ENCODE measurements around the gene ARID5B. TPM values are rescaled to one million over a fixed set of nuclear protein-coding genes. Genes with fewer than 3 reads are reported as not detected.
A peak's percentile ranks its signal among the peaks of the same experiment; 100 is the strongest.

Gene ARID5B
- total and polyA plus RNA-seq, 2 donors (not counting 3 experiments of a cell fraction or from before 2014, with no cell fraction given): 5.6 to 8.9 TPM

GRCh38 chr10:62050893-62051433 is 149.5 kb downstream of the ARID5B start:
- DNase-seq (ENCODE audit: low read depth, low spot score): peak; percentile 88
- Histone ChIP-seq H3K4me2 (ENCODE audit: insufficient read depth, low read length) (peak overlapping the region; percentile 83), H3K9ac (replicated peaks; ENCODE audit: extremely low read depth, insufficient read depth, low read length) (peak overlapping the region; percentile 64), H3K4me3 (replicated peaks in 1 of 3; ENCODE audit: insufficient read depth in 1 of 3, low read depth in 1 of 3, low read length in 3 of 3) (peak overlapping the region in 2 of 3 experiments; percentile 36 to 60), H4K20me1 (replicated peaks; ENCODE audit: control insufficient read depth, extremely low read depth, insufficient read depth, low read length) (no peaks in the 10 kb centered on the region), H3K79me2 (ENCODE audit: control insufficient read depth, insufficient read depth, low read length) (no peaks in the 10 kb centered on the region), H3K36me3 (ENCODE audit: control insufficient read depth in 2 of 2, extremely low read depth in 1 of 2, insufficient read depth in 2 of 2, low read length in 2 of 2) (peaks cover 4 to 10% of the 10 kb centered on the region in 2 experiments), H2AFZ (ENCODE audit: low read depth, low read length) (peak overlapping the region; percentile 15), H3K27ac (ENCODE audit: insufficient read depth, low read depth, low read length) (peak overlapping the region; percentile 63), H3K9me3 (replicated peaks; ENCODE audit: control insufficient read depth, insufficient read depth, low read length) (no peaks in the 10 kb centered on the region), H3K27me3 (ENCODE audit: control insufficient read depth in 2 of 2, insufficient read depth in 2 of 2, low read length in 2 of 2) (no peaks in the 10 kb centered on the region), H3K4me1 (ENCODE audit: control insufficient read depth, extremely low read depth, insufficient read depth, low read length) (peaks cover 46% of the 10 kb centered on the region), H3K9me1 (replicated peaks; ENCODE audit: control insufficient read depth, extremely low read depth, insufficient read depth, low read length) (no peaks in the 10 kb centered on the region)
- intact Hi-C loops (cut with micrococcal nuclease): no loop called here
- ChIA-PET CTCF (interaction anchor here (1.1 to 3.4 kb wide), 9 partner anchors 9 to 214 kb away, joined by 3 to 44 read pairs (median 6); no protein-coding TSS in a partner anchor), POLR2A (no interaction called here)
- TF ChIP-seq JUN (IDR thresholded peaks at IDR 0.05; ENCODE audit: borderline replicate concordance, insufficient read depth, insufficient read length, low read depth): peak; percentile 76
- no peak for TF ChIP-seq CTCF (IDR thresholded peaks at IDR 0.05; ENCODE audit: extremely low read depth in 1 of 2, insufficient read depth in 1 of 2, low read depth in 1 of 2, low read length in 2 of 2)
- TF ChIP-seq FOS (IDR thresholded peaks at IDR 0.05; ENCODE audit: borderline replicate concordance, insufficient read depth, low read length): peak; percentile 53
- peak; percentile 40 for FAIRE-seq
- dilution Hi-C loops (cut with MboI; ENCODE audit: extremely low pct_ligation_motif_present, low sequenced_read_pairs): no loop called here
- no TSS peak for BruUV-seq (replicated peaks)

GRCh38 chr10:62052276-62052675 is 150.8 kb downstream of the ARID5B start:
- Histone ChIP-seq H3K36me3 (ENCODE audit: control insufficient read depth in 2 of 2, extremely low read depth in 1 of 2, insufficient read depth in 2 of 2, low read length in 2 of 2) (peaks cover 4 to 10% of the 10 kb centered on the region in 2 experiments), H3K9ac (replicated peaks; ENCODE audit: extremely low read depth, insufficient read depth, low read length) (no peak overlapping the region), H3K9me1 (replicated peaks; ENCODE audit: control insufficient read depth, extremely low read depth, insufficient read depth, low read length) (no peaks in the 10 kb centered on the region), H3K9me3 (replicated peaks; ENCODE audit: control insufficient read depth, insufficient read depth, low read length) (no peaks in the 10 kb centered on the region), H3K27ac (ENCODE audit: insufficient read depth, low read depth, low read length) (no peak overlapping the region), H3K4me2 (ENCODE audit: insufficient read depth, low read length) (no peak overlapping the region), H4K20me1 (replicated peaks; ENCODE audit: control insufficient read depth, extremely low read depth, insufficient read depth, low read length) (no peaks in the 10 kb centered on the region), H3K27me3 (ENCODE audit: control insufficient read depth in 2 of 2, insufficient read depth in 2 of 2, low read length in 2 of 2) (no peaks in the 10 kb centered on the region), H3K4me3 (replicated peaks in 1 of 3; ENCODE audit: insufficient read depth in 1 of 3, low read depth in 1 of 3, low read length in 3 of 3) (no peak overlapping the region), H3K4me1 (ENCODE audit: control insufficient read depth, extremely low read depth, insufficient read depth, low read length) (peaks cover 33% of the 10 kb centered on the region), H3K79me2 (ENCODE audit: control insufficient read depth, insufficient read depth, low read length) (no peaks in the 10 kb centered on the region), H2AFZ (ENCODE audit: low read depth, low read length) (no peak overlapping the region)
- FAIRE-seq (no peak), DNase-seq (ENCODE audit: low read depth, low spot score) (no peak)
- dilution Hi-C loops (cut with MboI; ENCODE audit: extremely low pct_ligation_motif_present, low sequenced_read_pairs): no loop called here
- CTCF ChIA-PET: interaction anchor here (3.1 kb wide), 1 partner anchor 11 kb away, joined by 9 read pairs; no protein-coding TSS in a partner anchor
- intact Hi-C loops (cut with micrococcal nuclease): no loop called here
- BruUV-seq (replicated peaks): no TSS peak
- POLR2A ChIA-PET: no interaction called here
- TF ChIP-seq GATA2 (IDR thresholded peaks at IDR 0.05; ENCODE audit: insufficient read depth, insufficient read length, low read depth, low read length): no peak
- no peak for TF ChIP-seq EZH2 (IDR thresholded peaks at IDR 0.05; ENCODE audit: borderline replicate concordance, low read depth, low read length, severe bottlenecking)
- TF ChIP-seq JUN (IDR thresholded peaks at IDR 0.05; ENCODE audit: borderline replicate concordance, insufficient read depth, insufficient read length, low read depth): no peak
- no peak for TF ChIP-seq POLR2AphosphoS5 (IDR thresholded peaks at IDR 0.05; ENCODE audit: insufficient read depth, low read depth, low read length)
- no peak for TF ChIP-seq MYC (IDR thresholded peaks at IDR 0.05; ENCODE audit: low read depth, low read length)
- TF ChIP-seq CTCF (IDR thresholded peaks at IDR 0.05; ENCODE audit: extremely low read depth in 1 of 2, insufficient read depth in 1 of 2, low read depth in 1 of 2, low read length in 2 of 2): no peak

Measured in endothelial cell of umbilical vein (primary cell).